KG1 (cell line): ENCODE results near the gene OSBPL10.

ENCODE experiments used
- DNase-seq: peaks from one replicate; lab custom pipeline; 2025; lab: John Stamatoyannopoulos, UW

OSBPL10 gene

GRCh38 chr3:31661993-31662670 lies 318.9 kb downstream of the OSBPL10 start:
- no peak for DNase-seq

- DNase-seq = no peak
Measured at GRCh38 chr3:31661286-31661685, 319.8 kb downstream of the OSBPL10 start.

GRCh38 chr3:31659246-31659645 lies 321.8 kb downstream of the OSBPL10 start:
- DNase-seq = no peak

DNA sequence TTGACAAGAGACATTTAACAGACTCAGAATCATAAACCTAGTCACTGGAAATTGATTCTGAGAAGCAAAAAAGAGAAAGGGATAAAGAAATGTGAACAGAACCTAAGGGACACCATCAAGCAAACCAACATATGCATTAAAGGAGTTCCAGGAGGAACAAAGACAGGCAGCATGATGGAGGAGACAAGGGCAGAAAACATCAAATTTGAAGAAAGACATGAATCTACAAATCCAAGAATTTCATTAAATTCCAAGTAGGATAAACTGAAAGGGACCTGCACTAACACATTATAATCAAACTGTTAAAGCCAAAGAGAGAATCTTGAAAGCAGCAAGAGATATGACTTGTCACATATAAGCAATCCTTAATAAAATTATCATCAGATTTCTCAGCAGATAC lies 326.1 kb downstream of the OSBPL10 start:
- DNase-seq = no peak

DNA sequence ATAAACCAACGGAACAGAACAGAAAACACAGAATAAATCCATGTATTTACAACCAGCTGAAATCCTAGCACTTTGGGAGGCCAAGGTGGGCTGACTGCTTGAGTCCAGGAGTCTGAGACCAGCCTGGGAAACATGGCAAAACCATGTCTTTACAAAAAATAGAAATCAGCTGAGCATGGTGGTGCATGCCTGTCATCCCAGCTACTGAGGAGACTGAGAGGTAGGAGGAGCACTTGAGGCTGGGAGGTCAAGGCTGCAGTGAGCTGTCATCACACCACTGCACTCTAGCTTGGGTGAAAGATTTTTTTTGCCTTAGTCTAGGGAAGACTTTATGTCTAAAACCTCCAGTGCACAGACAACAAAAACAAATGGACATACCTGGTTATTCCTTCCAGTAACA lies 327.6 kb downstream of the OSBPL10 start:
- DNase-seq = no peak

DNA sequence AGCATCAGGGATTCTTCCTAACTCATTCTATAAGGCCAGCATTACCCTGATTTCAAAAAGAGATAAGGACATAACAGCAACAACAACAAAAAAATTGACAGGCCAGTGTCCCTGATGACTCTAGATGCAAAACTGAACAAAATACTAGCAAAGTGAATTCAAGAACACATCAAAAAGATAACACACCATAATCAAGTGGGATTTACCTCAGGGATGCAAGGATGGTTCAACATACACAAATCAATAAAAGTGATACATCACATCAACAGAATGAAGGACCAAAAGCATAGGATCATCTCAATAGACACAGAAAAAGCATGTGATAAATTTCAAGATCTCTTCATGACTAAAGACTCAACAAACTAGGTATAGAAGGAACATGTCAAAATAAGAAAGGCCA lies 328.8 kb downstream of the OSBPL10 start:
- DNase-seq = no peak

DNA sequence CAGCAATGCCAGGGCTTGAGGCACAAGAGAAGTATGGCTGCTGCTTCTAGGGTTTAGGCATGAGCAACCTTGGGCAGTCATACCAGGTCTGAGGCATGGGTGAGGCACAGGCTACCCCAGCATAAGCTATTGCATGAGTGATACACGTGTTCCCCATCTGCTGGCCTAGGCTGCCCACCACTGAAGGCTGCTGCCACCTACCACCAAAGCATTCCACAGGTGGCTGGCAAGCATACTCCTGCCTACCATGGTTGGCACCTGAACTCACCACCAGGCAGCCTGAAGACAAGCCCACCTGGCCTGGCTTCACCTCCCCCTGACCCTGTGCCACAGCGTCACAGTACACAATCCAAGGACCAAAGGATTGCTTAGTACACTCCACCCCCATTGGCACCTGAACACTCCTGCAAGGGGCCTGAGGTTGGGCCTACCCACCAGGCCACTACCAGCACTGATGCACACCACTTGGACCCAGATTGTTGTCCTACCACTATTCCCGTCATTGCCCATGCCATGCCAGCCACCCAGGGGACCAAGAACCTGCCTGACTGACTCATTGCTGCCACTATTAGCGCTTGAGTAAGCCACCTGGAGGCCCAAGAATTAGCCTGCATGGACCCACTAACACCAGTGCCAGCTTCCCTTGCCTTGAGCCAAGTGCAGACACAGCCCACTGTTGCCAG lies 332.6 kb downstream of the OSBPL10 start:
- no peak for DNase-seq

- DNase-seq = no peak
Measured at GRCh38 chr3:31645256-31645655, 335.8 kb downstream of the OSBPL10 start.

DNA sequence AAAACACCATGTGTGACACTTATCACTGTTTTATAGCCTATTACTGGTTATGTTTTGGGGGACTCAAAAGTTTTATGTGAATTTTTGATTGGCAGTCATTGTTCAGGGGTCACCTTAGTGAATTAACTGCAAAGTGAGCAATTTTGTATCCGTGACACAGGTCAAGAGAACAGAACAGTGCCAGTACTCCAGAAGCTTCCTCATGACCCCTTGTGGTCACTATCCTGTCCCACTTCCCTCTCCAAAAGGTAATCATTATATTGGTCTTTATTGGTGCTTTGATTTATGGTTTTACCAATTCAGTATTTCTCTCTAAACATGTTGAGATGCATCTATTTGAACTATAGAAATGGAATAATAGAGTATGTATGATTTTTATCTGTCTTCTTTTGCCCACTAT lies 341.2 kb downstream of the OSBPL10 start:
- no peak for DNase-seq

DNA sequence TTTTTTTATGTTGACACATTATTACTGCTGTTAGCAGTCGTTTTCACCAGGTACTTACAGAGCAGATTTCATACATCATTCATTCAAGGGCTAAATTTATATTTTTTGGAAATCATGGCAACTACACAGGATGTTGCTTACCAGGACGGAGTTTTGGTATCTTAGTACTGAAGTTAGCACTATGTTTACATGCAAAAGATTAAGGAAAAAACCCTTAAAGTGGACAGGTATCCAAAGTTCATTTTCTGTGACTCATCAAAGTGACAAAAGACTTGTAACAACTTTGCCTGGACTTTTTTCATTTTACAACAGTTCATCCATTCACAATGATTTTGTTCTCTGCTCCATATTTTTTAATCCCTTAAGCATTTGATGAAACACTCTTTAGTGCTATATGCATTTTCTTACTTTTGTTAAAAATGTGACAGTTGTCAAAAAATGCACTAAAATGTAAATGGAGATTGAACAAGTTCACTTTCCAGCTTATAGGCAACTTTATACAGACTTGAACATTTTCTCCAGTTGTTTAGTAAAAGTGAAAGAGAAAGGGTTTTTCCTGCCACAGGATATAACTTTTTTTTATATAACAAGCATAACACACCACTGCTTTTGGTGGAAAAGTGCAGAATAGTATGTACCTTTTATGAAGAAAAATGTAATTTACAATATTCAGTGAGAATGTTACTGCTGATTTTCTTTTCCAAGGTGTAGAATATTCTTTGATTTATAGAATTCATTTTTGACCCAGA lies 344.2 kb downstream of the OSBPL10 start:
- DNase-seq = no peak

DNA sequence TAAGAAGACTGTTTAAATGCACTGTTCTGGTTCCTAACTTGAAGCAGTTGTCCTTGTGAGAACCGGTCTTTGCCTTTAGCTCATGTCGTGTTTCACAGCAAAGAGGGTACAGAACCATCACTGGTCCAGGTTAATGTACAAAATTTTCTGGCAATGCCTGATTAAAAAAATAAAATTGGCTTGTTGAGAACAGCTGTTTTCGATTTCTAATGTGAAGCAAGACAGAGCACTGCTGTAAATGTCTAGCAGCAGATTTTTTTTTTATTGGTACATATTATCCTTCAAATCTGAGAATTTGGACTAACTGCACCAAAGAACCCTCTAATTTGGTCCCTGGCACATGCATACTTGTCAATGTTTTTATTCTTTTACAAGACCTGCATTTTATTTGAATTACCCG lies 345.0 kb downstream of the OSBPL10 start:
- DNase-seq = no peak

DNA sequence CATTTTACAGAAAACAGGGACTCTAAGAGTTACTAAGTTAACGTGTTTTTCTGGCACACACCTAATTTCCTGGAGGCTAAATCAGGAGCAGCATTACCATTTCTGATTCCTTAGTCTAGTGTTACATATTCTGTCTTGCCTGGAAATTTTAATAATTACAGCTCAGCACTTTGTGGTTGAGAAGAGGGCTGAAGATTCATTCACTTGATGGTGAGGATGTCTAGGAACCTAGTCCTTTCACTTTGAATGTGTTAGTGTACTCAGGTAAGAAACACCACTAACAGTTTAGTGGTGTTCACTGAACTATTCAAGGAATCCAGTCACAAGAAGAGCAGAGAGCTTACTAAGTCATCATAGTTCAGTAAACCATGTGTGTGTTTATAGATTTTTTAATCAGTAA lies 345.5 kb downstream of the OSBPL10 start:
- no peak for DNase-seq

- DNase-seq = no peak
Measured at GRCh38 chr3:31634476-31634875, 346.6 kb downstream of the OSBPL10 start.

DNA sequence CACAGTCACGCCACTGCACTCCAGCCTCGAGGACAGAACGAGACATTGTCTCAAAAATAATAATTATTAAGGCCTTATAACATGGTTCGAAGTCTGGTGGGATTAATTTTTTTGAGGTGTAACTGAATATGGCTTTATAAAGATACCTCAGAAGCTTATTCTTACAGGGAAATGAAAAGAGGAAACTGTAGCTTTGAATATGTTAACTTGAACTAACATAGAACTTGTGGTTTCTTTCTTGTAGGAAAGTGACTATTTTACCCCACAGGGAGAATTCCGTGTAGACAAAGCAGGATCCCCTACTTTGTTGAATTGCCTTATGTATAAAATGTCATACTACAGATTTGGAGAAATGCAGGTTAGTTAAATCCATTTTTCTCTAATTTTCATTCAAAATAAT lies 352.0 kb downstream of the OSBPL10 start:
- peak; percentile 12 for DNase-seq

DNA sequence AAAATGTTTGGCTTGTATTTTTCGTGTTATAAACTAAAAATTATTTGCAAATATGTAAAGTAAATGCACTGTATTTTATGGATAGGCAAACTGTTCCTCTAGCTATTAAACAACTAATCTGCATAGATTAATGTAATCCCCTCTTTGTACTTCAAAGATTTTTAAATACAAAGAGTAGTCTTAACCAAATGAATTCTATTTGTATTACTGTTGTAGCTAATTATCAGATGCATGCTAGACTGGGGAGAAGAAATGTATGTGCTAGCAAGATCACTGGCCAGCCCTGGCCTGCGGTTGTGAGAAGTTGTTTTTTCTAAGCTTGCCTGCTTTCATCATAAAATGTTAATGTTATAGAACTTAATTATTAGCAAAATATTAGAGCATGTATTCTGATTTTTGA lies 355.7 kb downstream of the OSBPL10 start:
- no peak for DNase-seq

- DNase-seq = no peak
Measured at GRCh38 chr3:31624083-31624709, 356.9 kb downstream of the OSBPL10 start.

DNA sequence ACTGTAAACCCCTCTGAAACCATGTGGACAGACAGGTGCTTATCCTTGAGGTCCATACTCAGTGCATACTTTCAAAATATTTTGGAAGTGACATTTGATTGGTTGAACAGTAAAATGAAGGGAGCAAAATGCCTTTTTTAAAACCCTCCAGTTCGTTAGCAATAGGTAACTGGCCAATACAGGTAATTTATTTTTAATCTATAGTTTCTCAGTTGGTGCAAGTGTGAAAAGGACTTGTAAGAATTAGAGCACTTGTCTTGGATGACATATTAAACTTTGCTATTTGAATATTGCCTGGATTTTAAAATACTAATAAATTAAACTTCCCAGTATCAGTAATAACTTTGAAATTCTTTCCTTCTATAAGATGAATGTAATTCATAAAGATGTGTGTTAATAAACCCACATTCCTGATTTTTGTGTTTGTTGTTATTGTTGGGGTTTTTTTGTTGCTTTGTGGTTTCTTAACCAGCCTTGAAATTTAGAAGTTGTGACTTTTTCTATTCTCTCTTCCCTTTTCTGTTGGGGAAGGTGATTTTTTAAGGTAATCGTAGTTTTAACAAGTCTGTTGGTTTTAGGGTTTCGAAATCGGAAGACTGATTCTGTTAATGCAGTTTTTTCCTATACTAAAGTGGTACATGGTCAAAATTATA lies 358.3 kb downstream of the OSBPL10 start:
- no peak for DNase-seq

DNA sequence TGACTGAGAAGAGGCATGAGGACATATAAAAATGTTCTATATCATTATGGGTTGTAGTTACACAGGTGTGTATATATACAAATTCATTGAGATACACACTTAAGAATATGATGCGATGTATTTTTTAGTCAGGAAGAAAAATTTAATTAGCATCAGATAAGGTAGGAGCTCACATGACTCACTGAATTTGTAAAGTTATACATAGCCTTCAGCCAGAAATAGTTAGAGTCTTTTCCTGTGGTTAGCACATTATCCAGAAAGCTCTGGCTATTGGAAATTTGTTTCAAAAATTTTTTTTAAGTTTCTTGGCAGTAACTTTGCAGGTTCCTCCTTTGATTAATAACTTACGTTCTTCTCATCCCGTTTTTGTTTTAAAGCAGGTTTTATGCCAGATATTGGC lies 359.7 kb downstream of the OSBPL10 start:
- no peak for DNase-seq

- DNase-seq = no peak
Measured at GRCh38 chr3:31620656-31621055, 360.4 kb downstream of the OSBPL10 start.

DNA sequence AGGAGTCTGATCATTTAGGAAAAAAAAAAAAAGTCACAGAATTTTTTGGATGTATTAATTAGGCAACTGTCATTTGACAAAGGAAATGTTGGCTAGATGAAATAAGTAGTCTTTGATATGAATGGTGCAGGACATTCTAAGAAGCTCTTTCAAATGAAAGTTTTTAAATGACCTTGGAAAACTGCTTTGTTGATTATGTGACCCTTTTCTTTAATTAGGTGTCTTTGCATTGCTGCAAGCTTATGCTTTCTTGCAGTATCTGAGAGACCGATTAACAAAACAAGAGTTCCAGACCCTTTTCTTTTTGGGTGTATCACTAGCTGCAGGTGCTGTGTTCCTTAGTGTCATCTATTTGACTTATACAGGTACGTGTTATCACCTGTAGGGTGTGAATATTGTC lies 364.4 kb downstream of the OSBPL10 start:
- no peak for DNase-seq

DNA sequence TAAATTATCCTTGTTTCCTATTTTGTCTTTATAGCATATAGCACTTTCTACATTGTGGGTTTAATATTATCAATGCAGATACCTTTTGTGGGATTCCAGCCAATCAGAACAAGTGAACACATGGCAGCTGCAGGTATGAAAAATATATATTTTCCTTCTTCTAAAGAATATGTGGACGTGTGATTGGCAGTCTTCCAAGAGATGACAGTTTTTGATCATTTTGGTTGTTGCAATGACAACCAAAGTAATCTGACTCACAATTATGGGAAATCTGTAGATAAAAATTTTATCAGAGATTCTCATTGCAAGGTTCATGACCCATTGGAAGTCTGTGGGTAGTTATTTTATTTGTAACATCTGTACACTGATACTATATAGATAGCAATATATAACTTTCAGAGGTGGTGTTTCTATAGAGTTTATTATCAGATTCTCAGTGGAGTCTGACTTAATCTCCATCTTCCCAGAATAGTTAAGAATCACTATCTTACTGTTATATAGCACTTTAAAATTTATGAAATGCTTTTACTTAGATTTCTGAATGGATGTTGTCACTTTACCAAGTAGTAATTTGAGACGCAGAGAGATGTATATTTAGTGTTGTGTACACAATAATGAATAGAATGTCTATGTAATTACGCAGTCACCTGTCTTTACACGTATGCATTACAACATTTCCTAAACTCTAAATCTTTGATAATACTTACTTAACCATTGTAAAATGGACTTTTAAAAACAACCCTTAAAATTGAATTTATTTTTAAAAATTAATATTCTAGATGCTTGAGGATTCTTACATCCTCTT lies 365.8 kb downstream of the OSBPL10 start:
- no peak for DNase-seq
